KG1 (cell line): Measurements from ENCODE around the gene TBRG1.

Experiments
- DNase-seq: peaks from one replicate; lab custom pipeline; 2025; lab: John Stamatoyannopoulos, UW

Gene TBRG1

DNA sequence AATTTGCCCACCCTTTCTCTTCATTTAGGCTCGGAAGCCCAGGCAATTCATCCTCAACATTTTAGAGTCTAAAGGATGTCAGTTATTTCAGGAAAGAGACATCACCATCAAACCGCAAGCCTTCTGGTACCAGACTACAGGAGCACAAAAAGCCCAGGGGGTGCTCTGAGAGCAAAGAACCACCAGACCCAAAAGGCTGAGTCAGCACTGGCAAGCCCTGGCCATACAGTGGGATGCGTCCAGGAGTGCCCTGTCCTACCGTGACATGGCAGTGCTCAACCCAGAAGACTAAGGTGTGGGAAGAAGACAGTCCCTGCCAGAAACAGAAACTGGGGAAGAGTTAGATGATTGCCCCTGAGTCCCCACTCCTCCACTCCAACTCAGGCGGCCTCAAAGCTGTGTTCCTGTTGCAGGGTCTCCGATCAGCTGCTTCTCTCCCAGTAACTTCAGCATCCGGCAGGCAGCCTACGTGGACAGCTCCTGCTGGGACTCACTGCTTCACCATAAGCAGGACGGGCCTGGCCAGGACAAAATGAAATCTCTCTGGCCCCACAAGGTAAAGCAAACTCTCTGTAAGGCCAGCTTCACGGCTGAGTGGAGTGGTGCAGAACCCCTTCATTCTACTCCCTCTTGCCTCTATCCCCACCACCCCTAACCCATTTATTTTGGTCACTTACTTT is 10.0 kb upstream of the TBRG1 start:
- no peak for DNase-seq

DNA sequence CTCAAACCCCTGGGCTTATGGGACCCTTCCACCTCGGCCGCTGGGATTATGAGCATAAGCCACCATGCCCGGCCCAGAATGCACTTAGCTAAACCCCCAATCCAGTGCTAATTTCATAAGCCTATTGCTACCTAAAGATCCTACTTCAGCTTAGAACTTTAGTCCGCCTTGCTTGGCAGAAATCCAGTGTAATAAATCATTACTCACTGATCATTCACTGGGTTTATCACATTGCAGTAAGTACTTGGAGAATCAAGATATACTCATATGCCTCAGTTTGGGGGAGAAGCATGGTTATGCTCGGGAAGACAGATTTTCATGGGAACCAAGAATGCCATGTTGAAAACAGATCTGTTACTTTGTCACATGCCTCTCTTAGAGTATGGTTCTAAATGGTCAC is 3.8 kb upstream of the TBRG1 start:
- no peak for DNase-seq

DNA sequence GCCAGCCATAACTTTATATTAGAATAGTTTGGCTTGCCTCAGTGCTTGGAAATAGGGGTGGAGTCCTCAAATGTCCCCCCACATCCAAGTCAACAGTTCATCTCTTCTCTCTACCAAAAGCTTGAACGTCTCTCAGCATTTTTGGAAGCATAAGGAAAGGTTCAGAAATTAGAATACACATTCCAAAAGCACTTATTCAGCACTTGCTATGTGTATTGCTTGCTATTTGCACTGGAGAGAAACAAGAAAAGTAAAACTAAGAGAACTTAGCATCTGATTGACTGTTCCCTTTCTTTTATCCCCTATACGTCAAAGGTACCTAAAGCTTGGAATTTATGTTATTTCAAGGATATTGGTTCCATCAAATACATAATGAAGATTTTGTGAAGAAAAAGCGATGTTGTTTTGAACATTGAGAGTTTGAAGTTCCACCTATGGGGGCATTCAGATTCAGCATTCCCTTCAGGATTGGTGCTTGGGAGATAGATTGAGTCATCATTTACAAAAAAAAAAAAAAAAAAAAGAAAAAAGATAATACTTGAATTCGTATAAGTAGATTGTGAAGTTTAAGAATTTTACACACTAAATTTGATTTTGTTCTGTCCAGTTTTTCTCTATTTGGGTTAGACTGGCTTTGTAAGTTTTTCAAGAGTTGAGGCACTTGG is 1.3 kb downstream of the TBRG1 start:
- no peak for DNase-seq

DNA sequence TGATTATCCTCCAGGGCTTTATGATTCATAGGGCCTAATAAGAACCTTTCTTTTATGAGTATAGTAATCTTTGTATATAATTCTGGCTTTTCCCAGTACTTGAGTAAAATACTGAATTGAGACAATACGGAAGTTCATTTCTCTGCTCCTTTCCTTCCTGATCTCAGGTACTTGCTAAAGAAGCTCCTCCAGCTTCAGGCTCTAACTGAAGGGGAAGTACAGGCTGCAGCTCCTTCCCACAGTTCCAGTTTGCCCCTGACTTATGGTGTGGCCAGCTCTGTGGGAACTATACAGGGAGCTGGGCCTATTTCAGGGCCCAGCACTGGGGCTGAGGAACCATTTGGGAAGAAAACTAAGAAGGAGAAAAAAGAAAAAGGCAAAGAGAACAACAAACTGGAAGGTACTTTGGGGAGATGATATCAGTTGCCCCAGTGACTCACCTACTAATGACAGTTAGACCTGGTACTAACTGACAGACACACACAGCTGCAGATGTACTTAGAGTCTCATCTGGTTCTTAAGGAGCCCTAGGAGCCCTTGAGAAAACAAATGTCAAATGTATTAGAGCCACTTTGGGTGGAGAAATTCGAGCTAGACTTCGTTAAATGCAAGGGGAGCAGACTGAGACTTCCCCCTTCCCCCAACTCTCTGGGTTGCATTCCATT is 3.0 kb downstream of the TBRG1 start:
- DNase-seq, result no peak

DNA sequence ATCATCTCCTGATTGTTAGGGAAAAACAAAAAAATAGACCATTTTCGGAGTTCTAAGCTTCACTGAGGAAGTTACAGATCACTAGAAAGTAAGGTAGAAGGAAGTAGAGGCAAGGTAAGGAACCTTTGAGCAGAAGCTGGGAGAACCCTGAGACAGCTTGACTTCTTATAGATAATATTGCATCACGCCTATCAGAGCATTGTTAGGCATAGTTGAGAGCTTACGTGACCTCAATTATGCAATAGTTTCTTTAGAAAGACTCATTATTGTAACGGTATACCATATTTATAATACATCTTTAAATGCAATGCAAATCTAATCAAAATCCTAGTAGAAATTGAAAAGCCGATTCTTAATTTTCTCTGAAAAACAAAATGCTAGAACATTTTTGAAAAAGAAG is 4.9 kb downstream of the TBRG1 start:
- DNase-seq, result no peak

DNA sequence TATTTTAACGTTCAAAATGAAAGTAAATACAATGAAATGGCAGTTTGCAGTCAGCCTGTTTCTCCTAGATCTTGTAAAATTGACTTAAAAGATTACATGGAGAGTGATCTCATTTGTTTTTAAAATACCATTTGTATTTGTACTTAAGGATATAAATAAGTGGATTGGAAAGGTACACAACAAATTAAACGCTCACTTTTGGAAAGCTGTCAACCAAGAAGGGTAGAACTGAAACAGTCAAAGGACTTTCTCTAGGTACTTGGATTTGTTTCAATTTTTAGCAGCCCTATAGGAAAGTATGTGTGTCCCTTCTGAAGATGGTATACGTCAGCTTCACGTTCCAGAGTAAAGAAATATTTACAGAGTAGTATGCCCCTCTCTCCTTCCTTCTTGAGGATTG is 7.3 kb downstream of the TBRG1 start:
- no peak for DNase-seq

DNA sequence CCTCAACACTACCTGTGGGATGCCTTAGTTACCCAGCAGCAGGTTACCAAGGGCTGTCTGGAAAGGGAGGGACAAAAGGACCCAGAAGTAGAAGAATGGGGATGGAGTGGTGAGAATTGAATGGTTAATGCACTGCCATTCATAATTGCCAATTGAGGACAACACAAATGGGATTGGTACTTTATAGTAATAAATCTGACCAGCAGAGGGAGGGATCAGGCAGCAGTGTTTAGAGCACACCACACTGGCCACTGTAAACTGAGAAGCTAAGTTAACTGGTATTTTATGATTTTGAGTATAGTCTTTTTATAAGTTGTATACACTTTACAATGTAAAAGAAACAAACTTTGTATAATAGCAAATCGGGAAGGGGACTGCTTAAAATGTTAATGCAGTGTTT is 10.7 kb downstream of the TBRG1 start:
- DNase-seq, result no peak

DNA sequence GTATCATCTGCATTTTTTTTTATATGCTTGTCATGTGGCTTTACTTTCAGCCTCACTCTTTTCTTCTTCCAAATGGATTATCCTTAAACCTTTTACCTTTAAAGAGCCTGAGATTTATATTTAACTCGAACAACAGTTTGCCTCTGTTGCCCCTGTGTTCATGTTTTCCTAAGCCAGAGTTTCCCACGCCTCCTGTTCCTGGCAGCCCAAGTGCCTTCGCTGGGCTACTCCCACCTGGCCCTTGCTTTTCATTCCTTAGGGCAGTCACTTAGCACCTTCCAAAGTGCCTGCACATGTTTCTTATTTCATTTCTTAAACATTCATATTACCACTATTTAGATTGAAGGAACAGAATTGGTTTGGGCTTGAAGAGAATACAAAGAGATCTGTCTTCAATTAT is 13.3 kb downstream of the TBRG1 start:
- DNase-seq, result no peak

DNA sequence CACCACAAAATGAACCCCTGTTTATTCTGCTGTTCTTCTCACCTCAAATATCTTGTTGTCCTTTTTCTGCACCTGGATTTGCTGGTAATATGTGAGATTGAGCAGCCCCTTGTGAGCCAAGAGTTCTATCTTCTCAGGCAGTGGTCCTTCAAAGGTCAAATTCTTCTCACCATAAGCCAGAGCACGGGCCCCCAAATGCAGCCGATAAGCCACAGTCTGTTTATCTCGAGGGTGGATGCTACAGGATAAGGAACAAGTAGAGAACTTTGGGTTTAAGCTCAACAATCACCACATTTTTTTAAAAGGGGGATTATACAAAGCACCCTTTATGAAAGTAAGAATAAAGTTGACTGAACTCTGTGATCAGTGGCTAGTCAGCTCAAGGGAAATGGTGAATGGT is 15.8 kb downstream of the TBRG1 start:
- DNase-seq, result no peak

DNA sequence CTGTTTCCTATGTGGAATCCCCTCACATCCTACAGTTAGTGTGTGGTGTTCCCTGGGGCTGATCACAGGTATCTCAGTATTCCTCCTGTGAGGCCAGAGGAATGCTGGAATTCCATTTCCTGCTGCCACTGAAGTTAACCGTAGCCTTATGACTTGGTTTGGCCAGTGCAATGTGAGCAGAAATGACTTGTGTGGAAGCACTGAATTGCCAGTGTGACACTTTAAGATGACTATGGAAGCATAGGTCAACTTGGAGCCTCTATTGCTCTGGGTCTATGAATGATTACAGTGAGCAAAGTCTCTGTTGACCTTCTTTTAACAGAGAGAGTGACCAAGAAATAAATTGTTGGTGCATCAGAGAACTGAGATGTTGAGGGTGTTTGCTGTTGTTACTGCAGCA is 16.5 kb downstream of the TBRG1 start:
- no peak for DNase-seq

DNA sequence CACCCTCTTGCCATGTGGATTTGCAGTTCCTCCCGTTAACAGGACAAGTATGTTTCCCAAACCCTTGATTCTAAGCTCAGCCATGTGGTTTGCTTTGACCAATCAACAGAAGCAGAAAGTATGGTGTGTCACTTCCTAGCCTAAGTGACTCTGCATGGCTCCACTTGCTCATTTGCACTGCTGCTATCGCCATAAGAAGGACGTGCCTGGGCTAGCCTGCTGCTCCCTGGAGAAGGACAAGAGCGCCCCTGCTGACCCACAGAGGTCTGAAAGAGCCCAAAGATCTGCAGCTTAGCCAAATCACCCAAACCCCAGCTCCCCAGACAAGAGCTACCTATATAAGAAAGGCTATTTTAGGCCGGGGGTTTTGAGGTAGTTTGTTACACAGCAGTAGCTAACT is 18.0 kb downstream of the TBRG1 start:
- DNase-seq, result no peak

DNA sequence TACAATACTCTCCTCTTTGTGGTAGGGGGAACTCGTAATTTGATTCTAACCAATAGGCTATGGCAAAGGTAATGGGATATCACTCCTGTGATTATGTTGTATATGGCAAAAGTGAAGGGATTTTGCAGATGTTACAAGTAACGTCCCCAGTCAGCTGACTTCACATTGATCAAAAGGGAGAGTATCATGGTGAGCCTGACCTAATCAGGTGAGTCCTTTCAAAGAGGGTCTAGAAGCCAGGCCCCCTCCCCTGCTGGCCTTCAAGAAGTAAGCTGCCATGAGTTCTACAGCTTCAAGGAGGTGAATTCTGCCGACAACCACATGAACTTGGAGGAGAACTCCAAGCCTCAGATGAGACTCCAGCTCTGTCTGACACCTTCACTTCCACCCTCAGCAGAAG is 20.0 kb downstream of the TBRG1 start:
- no peak for DNase-seq

DNA sequence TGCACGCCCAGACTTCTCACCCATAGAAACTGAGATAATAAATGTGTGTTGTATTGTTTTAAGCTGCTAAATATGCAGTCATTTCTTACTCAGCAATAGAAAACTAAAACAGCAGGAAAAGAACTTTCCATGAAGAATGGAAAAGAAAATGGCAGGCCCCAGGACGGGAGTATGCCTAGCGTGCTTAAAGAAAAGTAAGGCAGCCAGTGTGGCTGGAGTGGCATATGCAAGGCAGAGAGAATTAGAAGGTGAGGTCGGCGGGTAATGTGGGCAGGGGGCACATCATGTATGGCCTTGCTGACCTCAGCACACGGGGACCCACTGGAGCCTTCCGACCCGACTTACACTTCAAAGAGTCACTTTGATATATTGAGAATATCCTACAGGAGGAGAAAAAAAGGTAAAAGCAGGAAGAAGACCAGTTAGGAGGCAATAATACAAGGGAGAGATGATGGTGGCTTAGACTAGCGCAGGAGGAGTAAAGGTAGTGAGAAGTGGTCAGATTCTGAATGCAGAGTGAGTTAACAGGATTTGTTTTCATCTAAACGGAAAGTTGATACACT is 20.5 kb downstream of the TBRG1 start:
- no peak for DNase-seq

DNA sequence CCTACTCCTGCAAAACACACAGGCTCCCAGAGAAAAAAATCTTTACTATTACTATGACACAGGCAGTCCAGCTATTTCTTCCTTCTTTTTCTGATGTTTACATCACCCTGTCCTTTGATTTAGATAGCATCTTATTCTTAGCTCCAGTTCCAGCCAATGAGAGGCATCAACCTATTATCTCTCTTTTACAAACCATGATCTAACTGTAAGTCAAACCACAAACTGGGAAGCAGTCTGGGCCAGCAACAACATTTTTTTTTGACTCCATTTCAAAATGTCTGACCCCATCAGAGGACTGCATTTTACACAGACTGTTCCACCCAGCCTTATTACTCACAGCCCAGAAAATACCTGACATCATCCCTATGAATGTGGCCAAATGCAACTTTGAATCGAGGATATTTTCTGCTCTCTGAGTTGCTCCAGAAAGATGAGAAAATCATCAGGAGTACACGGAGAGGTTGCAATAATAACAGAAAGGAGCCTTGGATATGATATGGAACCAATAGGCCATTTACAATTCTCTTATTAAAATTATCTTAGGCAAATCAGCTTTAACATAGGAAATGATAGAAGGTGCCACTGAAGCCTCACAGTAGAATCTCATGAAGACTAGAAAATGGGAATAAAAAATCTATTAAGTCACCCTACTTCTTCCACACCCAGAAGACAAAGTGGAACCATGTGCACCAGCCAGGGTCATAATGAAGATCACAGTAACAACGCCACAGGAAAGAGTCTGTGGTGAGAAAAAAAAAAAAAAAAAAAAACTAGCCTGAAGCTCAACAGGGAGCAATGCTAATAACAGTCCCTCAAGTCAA is 21.2 kb downstream of the TBRG1 start:
- no peak for DNase-seq

DNA sequence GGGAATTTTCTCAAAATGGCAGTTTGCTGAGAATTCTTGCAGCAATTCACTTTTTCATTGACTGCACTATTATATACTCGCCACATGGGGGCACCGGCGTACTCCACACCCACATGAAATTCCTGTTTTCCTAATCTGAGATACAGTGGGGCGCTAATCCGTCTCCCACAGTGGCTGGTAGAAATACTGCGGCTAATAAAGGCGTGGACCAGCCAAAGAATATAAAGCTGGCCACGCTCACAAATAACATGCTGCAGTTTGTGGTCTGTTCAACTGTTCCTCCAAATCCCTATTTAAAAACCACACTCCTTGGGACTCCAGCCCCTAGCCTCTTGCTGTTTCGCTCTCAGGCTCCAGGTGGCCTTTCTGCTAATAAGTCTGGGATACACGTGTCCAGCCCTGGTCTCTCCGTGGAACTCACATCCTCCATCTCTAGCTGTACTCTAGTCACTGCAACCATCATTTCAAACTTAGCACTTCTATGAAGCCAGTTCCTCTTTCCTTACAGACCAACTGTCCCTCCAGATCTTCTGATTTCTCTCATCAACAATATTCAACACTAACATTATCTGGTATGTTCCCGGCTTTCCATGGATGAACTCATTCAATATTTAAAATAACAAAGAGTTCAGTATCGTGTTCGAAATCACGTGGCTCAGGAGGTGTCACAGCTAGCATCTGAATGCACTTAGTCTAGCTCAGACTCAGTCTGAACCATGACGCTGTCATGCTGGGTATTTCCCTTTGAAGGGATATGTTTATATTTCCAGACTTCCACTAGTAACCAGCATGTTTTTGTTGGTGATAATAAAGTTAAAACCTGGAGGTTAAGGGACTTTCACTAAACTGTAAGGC is 22.0 kb downstream of the TBRG1 start:
- DNase-seq, result peak; percentile 11

DNA sequence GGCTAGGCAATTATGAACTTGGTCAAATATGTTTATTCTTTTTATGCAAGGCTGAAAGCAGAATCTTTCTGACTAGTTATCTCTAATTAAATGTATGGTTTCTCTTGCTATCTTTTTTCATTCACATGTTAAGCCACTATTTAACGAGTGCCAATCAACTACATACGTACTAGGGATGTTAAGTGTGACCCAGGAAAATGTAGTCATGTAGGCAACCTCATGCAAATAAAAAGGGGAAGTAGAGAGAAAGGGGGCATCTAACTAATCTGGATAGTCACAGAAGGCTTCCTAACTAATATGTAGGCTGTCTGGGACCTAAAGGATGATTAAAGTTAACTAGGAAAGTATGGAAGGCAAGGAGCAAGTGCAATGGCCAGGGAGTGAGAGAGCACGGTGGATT is 23.5 kb downstream of the TBRG1 start:
- DNase-seq, result no peak

DNA sequence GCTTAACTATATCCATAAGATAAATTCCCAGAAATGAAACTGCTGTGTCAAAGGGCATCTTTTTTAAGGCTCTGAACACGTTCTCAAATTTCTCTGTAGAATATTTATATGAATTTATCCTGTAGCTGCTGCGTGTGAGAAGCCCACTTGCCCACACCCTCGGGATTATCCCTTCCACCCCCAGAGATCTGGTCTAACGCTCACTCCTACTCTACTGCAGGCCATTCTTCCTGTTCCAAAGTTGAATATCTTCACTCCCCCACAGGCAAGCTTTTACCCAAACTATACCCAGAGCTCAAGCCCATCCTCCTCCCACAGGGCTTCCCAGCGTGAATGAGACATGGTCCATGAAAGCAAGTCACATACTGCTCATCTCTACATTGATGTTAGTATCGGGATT is 25.9 kb downstream of the TBRG1 start:
- no peak for DNase-seq

DNA sequence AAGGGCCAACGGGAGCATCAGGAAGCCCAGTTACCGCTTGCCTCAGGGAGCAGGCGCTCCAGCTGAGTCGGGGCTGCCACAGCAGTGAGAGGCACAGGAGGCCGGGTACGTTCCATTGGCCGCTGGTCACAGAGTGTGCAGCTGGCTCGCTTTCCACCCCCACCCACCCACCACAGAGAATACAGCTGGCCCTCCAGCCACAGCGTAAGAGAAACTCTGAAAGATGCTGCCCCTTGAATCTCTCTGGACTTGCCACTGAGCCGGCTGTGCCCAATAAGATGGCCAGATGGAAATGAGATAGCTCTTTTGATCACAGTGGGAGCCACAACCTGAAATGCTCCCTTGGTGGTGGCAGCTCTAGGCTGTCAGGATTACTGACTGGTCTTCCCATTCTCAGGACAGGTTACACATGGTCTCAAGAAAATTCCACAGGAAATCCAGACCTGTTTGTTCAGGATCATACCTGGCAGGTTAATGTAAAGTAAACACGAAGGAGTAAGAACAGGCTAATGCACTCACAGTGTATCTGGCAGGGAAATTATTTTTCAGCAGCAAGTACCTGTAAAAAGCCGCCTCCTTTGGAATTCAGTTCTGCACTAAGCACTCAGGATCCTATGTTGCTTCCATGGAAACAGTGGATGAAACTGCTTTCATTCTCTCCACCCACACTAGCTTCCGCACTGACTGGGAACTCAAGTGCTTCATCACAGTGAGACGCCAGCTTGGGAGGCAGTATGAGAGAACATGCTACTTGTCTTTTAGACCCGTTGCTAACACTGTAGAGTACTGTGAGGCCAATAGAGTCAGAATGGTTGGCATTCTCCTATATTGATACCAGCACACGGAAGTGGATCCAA is 34.3 kb downstream of the TBRG1 start:
- DNase-seq, result no peak

DNA sequence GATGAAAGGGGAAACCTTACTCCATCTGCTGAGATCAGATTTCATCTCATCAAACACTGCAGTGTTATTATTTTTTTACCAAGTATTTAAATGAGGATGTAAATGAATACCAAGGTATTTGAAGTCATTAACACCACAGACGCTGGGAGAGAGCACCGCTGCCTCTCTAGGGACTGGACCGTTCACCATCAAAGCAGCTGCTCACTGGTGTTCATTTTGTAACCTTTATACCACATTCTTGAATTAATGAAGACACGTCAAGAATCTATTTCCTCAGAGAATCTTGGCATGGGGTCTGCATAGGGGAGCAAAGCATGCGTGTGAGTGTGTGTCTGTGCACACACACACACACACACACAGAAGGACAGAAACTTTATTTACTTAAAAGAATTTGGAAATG is 35.2 kb downstream of the TBRG1 start:
- no peak for DNase-seq

DNA sequence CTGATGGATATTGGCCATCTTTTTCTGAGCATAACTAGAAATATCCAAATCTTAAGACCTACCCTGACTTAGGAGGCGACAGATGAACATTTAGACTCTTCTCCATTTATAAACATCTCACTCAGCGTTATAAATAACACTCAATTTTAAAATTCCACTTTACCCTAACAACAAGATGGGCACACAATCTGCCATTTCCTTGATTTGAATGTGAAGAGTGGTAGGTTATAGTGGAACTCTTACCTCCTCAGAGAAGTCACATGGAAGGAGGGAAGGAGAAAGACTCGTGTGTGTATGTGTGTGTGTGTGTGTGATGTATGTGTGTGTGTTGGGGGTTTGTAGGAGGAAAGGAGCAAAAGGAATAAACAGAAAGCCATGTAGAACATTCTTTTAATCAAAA is 35.8 kb downstream of the TBRG1 start:
- no peak for DNase-seq

DNA sequence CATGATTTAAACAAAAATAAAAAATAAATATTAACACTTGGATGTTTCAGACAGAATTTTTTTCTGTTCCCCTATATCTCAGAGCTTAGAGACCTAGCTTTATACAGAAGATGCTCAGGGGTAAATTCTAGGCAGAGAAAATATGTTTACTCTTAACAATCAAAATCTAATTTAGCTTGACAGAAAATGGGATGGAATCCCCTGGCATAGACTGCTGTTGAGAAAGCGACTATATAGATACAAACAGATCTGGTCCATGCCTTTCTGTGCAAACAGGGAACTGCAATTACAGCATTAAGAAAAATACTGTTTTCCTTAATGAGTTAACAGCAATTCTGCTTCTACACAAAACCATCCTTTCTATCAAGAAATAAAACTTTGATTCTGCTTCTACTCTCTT is 36.3 kb downstream of the TBRG1 start:
- DNase-seq, result no peak
